Activated naive CD8-positive, alpha-beta T cell treated with anti-CD3 and anti-CD28 coated beads for 36 hours (primary cell): ENCODE results near the gene EPC1. TPM values are rescaled to one million over a fixed set of nuclear protein-coding genes. Genes with fewer than 3 reads are reported as not detected.
"Not testable (repeated sequence)": the region's sequence is repeated elsewhere in the genome, so short reads cannot be mapped to it uniquely, and the experiment has no call there.

ENCODE experiments used
- DNase-seq: peaks from one replicate; pipeline ENCODE4 v3.0.0; 2021
- H3K27ac Mint-ChIP-seq: one replicate; pipeline ENCODE4 v1.8.0; 2022; ENCODE audit warnings: mild to moderate bottlenecking, moderate library complexity, mixed read lengths
- H3K27me3 Mint-ChIP-seq: one replicate; pipeline ENCODE4 v1.8.0; 2022; ENCODE audit warnings: mild to moderate bottlenecking, mixed read lengths
- H3K36me3 Mint-ChIP-seq: one replicate; pipeline ENCODE4 v1.8.0; 2021; ENCODE audit warnings: mild to moderate bottlenecking, mixed read lengths
- H3K4me1 Mint-ChIP-seq: one replicate; pipeline ENCODE4 v1.8.0; 2021; ENCODE audit warnings: mixed read lengths
- H3K4me3 Mint-ChIP-seq: one replicate; pipeline ENCODE4 v1.8.0; 2022; ENCODE audit warnings: mild to moderate bottlenecking, moderate library complexity, mixed read lengths
- H3K9me3 Mint-ChIP-seq: one replicate; pipeline ENCODE4 v1.8.0; 2022; ENCODE audit warnings: mixed read lengths
- total RNA-seq, 2 experiments: library from RNA; stranded (reverse); gene quantifications; one replicate each; pipeline ENCODE4 v1.2.3, GENCODE V29; 2021

Gene EPC1
- total RNA-seq, 2 experiments from 2014 or later, result 32.1 to 33.1 TPM

GRCh38 chr10:32227802-32228201, 119.2 kb downstream of the EPC1 start:
- H3K36me3 Mint-ChIP-seq, result no peaks in the 10 kb centered on the region
- H3K4me1 Mint-ChIP-seq, result no peaks in the 10 kb centered on the region
- H3K27ac Mint-ChIP-seq, result no peak overlapping the region

GRCh38 chr10:32226624-32227023, 120.3 kb downstream of the EPC1 start:
- H3K27ac Mint-ChIP-seq, result no peak overlapping the region
- no peak for DNase-seq
- H3K36me3 Mint-ChIP-seq, result no peaks in the 10 kb centered on the region
- peaks cover 3% of the 10 kb centered on the region for H3K9me3 Mint-ChIP-seq
- H3K4me3 Mint-ChIP-seq, result no peak overlapping the region
- no peaks in the 10 kb centered on the region for H3K4me1 Mint-ChIP-seq
- no peaks in the 10 kb centered on the region for H3K27me3 Mint-ChIP-seq

More at GRCh38 chr10:32227802-32228201, 119.2 kb downstream of the EPC1 start:
- Mint-ChIP-seq H3K27me3 (no peaks in the 10 kb centered on the region), H3K9me3 (peaks cover 2% of the 10 kb centered on the region), H3K4me3 (no peak overlapping the region)
- no peak for DNase-seq

- H3K27ac Mint-ChIP-seq, result no peak overlapping the region
- no peaks in the 10 kb centered on the region for H3K27me3 Mint-ChIP-seq
- no peak overlapping the region for H3K4me3 Mint-ChIP-seq
- H3K9me3 Mint-ChIP-seq, result peaks cover 3% of the 10 kb centered on the region
- no peaks in the 10 kb centered on the region for H3K4me1 Mint-ChIP-seq
- no peaks in the 10 kb centered on the region for H3K36me3 Mint-ChIP-seq
- no peak for DNase-seq
Observed at GRCh38 chr10:32225976-32226375, 121.0 kb downstream of the EPC1 start.

DNA sequence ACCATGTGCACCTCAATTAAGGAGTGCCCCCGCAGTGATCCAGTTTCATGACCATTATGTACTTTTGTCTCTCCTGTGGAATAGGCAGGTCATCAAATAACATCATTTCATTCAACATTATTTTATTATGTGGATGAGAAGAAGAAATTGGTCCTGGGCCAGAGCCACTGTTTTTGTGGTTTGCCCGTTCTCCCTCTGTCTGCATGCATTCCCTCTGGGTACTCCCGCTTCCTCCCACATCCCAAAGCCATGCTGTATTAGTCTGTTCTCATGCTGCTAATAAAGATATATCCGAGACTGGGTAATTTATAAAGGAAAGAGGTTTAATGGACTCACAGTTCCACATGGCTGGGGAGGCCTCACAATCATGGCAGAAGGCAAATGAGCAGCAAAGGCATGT, 124.6 kb downstream of the EPC1 start:
- H3K27ac Mint-ChIP-seq, H3K4me3 Mint-ChIP-seq, H3K27me3 Mint-ChIP-seq, H3K4me1 Mint-ChIP-seq, DNase-seq: not testable (repeated sequence)
- peaks cover 11% of the 10 kb centered on the region for H3K36me3 Mint-ChIP-seq
- peaks cover 17% of the 10 kb centered on the region for H3K9me3 Mint-ChIP-seq

DNA sequence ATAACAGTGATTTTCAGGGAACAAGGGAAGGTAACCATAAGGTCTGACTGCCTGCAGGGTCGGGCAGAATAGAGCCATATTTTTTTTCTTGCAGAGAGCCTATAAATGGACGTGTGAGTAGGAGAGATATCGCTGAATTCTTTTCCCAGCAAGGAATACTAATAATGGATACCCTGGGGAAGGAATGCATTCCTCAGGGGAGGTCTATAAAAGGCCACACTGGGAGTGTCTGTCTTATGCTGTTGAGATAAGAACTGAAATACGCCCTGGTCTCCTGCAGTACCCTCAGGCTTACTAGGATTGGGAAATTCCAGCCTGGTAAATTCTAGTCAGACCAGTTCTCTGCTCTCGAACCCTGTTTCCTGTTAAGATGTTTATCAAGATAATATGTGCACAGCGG, 127.8 kb downstream of the EPC1 start:
- H3K4me1 Mint-ChIP-seq, DNase-seq, H3K4me3 Mint-ChIP-seq, H3K27ac Mint-ChIP-seq, H3K27me3 Mint-ChIP-seq: not testable (repeated sequence)
- Mint-ChIP-seq H3K36me3 (peaks cover 11% of the 10 kb centered on the region), H3K9me3 (peaks cover 17% of the 10 kb centered on the region)

DNA sequence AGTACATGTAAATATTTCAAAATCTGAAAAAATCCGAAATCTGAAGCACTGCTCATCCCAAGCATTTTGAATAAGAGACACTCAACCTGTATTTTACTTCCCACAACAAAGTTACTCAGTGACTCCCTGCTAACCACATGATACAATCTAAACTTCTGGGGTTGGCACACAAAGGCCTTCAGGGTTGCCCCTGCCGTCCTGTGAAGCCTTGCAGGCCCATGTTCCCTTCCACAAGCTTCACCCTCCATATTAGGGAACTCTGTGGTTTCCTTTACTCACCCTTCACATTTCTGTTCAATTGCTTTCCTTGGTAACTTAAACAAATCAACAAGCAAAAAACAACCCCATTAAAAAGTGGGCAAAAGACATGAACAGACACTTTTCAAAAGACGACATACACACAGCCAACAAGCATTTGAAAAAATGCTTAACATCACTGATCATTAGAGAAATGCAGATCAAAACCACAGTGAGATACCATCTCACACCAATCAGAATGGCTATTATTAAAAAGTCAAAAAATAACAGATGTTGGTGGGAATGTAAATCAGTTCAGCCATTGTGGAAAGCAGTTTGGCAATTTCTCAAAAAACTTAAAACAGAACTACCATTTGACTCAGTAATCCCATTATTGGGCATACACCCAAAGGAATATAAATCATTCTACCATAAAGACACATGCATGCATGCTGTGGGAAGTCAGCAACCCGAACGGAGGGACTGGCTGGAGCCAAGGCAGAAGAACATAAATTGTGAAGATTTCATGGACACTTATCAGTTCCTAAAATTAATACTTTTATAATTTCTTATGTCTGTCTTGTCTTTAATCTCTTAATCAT, 128.5 kb downstream of the EPC1 start:
- H3K4me3 Mint-ChIP-seq, H3K4me1 Mint-ChIP-seq, H3K27ac Mint-ChIP-seq, H3K27me3 Mint-ChIP-seq, DNase-seq: not testable (repeated sequence)
- Mint-ChIP-seq H3K36me3 (peaks cover 11% of the 10 kb centered on the region), H3K9me3 (peaks cover 17% of the 10 kb centered on the region)

Other genes starting within 250 kb of the EPC1 start
- gene CCDC7, start 99.0 kb upstream of the EPC1 start, total RNA-seq, result 1 to 10 TPM; 5.2 to 5.8 TPM